Right lobe of liver (tissue), 6 donors: ENCODE data around the gene ASCC1. TPM values are rescaled to one million over a fixed set of nuclear protein-coding genes. Genes with fewer than 3 reads are reported as not detected.

Experiments
- ATAC-seq, 4 donors: fragments of 200-7000 bp; cut with Tn5 transposase; one replicate each; pipeline ENCODE4 v1.9.1; 2020; ENCODE audit warnings: mild to moderate bottlenecking in 4 of 4, moderate library complexity in 4 of 4
- DNase-seq, 3 donors: peaks; one replicate each; pipeline ENCODE4 v3.0.0-alpha.2; 2020
- H3K27ac ChIP-seq, 3 donors: fragments of 200-600 bp; one replicate each; pipeline ENCODE4 v1.8.0; 2022
- H3K27me3 ChIP-seq, 2 donors: fragments of 200-600 bp; one replicate each; pipeline ENCODE4 v1.8.0; 2022
- H3K36me3 ChIP-seq, 4 donors: fragments of 200-600 bp; sonication (generic) in 1 of 4; one replicate each; pipeline versions ENCODE4 v1.5.1 to v1.8.0; 2017 to 2022; ENCODE audit warnings: control low read depth in 1 of 4
- H3K4me1 ChIP-seq, 4 donors: fragments of 200-600 bp; sonication (generic) in 1 of 4; one replicate each; pipeline versions ENCODE4 v1.5.1 to v1.8.0; 2017 to 2022; ENCODE audit warnings: control low read depth in 1 of 4
- H3K4me3 ChIP-seq, 3 donors: fragments of 200-600 bp; one replicate each; pipeline ENCODE4 v1.8.0; 2022
- H3K9me3 ChIP-seq, 4 donors: fragments of 200-600 bp; sonication (generic) in 1 of 4; one replicate each; pipeline versions ENCODE4 v1.5.1 to v1.8.0; 2017 to 2022; ENCODE audit warnings: control low read depth in 1 of 4
- CTCF ChIP-seq, 4 donors: fragments of 200-600 bp in 3 of 4; fragments of 450-650 bp in 1 of 4; IDR thresholded peaks; one replicate each; pipeline versions ENCODE4 v1.5.1 to v1.8.0; 2016 to 2022; ENCODE audit warnings: antibody characterized with exemption in 4 of 4, mild to moderate bottlenecking in 2 of 4
- POLR2A ChIP-seq: fragments of 450-650 bp; IDR thresholded peaks from one replicate; pipeline ENCODE4 v1.6.1; 2017; ENCODE audit warnings: antibody characterized with exemption, mild to moderate bottlenecking
- whole genome bisulfite sequencing: methylation state at CpG from one replicate; pipeline ENCODE4 v1.1.6; 2018; ENCODE audit warnings: low coverage, low lambda C conversion rate; ENCODE audit not compliant: insufficient coverage; ENCODE audit errors: missing lambda C conversion rate; 5-methylcytosine and 5-hydroxymethylcytosine counted together
- intact Hi-C, 2 donors: fragments of 100-400 bp; cut with DNase I; formaldehyde crosslinking; loops; one replicate each; pipeline versions ENCODE4 v1.11.2 to v1.14.1; 2022
- total RNA-seq, 6 experiments: library from RNA; depleted of rRNA in 2 of 6; stranded (reverse); fragments of >200 nt in 2 of 6; fragmentation: NEBNext Ultra II Directional in 3 of 6; extraction: Animal tissue kit (Norgen Biotek cat#: 25700) in 3 of 6; gene quantifications; one replicate each; pipeline versions ENCODE4 v1.1.0 to v1.2.4, GENCODE V29; 2016 to 2023
- donor health status: DM: no; HTN: yes; CAD: no.
- donor health status: DM: no; HTN: no; CAD: no.
- donor health status: DM: no; HTN: no; CAD: no.
- donor health status: DM: no; HTN: yes; CAD: no.
- donor health status: DM: no; HTN: yes; CAD: no.

ASCC1 gene
- total RNA-seq, 6 experiments from 2014 or later, result 12.0 to 26.5 (median 14.5) TPM

- H3K4me1 ChIP-seq, result no peaks in the 10 kb centered on the region
- H3K36me3 ChIP-seq, result no peaks in the 10 kb centered on the region
- H3K27me3 ChIP-seq, result no peaks in the 10 kb centered on the region
- no peak for TF ChIP-seq CTCF (IDR thresholded peaks at IDR 0.05)
- TF ChIP-seq POLR2A, result no peak
- no peak overlapping the region for H3K4me3 ChIP-seq
- H3K27ac ChIP-seq, result no peak overlapping the region
- ATAC-seq (no peak), DNase-seq (no peak)
- H3K9me3 ChIP-seq, result no peaks in the 10 kb centered on the region
- intact Hi-C loops, result loop anchor here in 1 of 2 donors (10.0 kb wide), 1 partner anchor 104 kb away; no protein-coding TSS in a partner anchor
- 52% methylated on average over 19 of the region's 21 CpGs for WGBS
These were observed 156.9 kb downstream of the ASCC1 start for GRCh38 chr10:72058989-72059842.

- no peaks in the 10 kb centered on the region for H3K4me1 ChIP-seq
- ATAC-seq (no peak), DNase-seq (no peak)
- H3K9me3 ChIP-seq, result no peaks in the 10 kb centered on the region
- WGBS, result 87% methylated on average over 8 of the region's 12 CpGs
- TF ChIP-seq CTCF (IDR thresholded peaks at IDR 0.05) (no peak), POLR2A (no peak)
- no peak overlapping the region for H3K27ac ChIP-seq
- intact Hi-C loops, result loop anchor here in 1 of 2 donors (10.0 kb wide), 1 partner anchor 104 kb away; no protein-coding TSS in a partner anchor
- H3K4me3 ChIP-seq, result no peak overlapping the region
- no peaks in the 10 kb centered on the region for H3K36me3 ChIP-seq
- H3K27me3 ChIP-seq, result no peaks in the 10 kb centered on the region
These were observed 157.7 kb downstream of the ASCC1 start for GRCh38 chr10:72058347-72058898.

GRCh38 chr10:72056932-72057751 lies 158.9 kb downstream of the ASCC1 start:
- Histone ChIP-seq H3K4me1 (no peaks in the 10 kb centered on the region), H3K27me3 (no peaks in the 10 kb centered on the region), H3K9me3 (no peaks in the 10 kb centered on the region), H3K27ac (no peak overlapping the region), H3K4me3 (no peak overlapping the region), H3K36me3 (no peaks in the 10 kb centered on the region)
- TF ChIP-seq CTCF (IDR thresholded peaks at IDR 0.05), result no peak
- no peak for TF ChIP-seq POLR2A
- DNase-seq (no peak), ATAC-seq (peak in 1 of 4 donors; percentile 11)
- intact Hi-C loops, result loop anchor here in 1 of 2 donors (10.0 kb wide), 1 partner anchor 102 kb away; no protein-coding TSS in a partner anchor
- WGBS, result 88% methylated on average over 9 of the region's 25 CpGs

GRCh38 chr10:72056113-72056512 lies 160.0 kb downstream of the ASCC1 start:
- no peak for DNase-seq
- no peak overlapping the region for H3K4me3 ChIP-seq
- whole genome bisulfite sequencing, result 75% methylated on average over 4 of the region's 5 CpGs
- intact Hi-C loops, result loop anchor here in 1 of 2 donors (10.0 kb wide), 1 partner anchor 101 kb away; no protein-coding TSS in a partner anchor
- H3K27ac ChIP-seq, result no peak overlapping the region
- no peak for TF ChIP-seq CTCF (IDR thresholded peaks at IDR 0.05)
- TF ChIP-seq POLR2A, result no peak
- H3K9me3 ChIP-seq, result no peaks in the 10 kb centered on the region
- peak in 2 of 4 donors; percentile 35 to 76 for ATAC-seq
- H3K27me3 ChIP-seq, result no peaks in the 10 kb centered on the region
- no peaks in the 10 kb centered on the region for H3K4me1 ChIP-seq
- no peaks in the 10 kb centered on the region for H3K36me3 ChIP-seq
